HepG2 (cell line): Measurements from ENCODE around the gene BPHL. TPM values are rescaled to one million over a fixed set of nuclear protein-coding genes. Genes with fewer than 3 reads are reported as not detected.

Source experiments
- ELK4 ChIP-seq: sonication (generic); formaldehyde crosslinking; IDR thresholded peaks from 2 replicates; pipeline ENCODE4 v1.9.0; 2021; ENCODE audit warnings: missing genetic modification reagents, borderline replicate concordance
- HNF4A ChIP-seq: sonication (generic); formaldehyde crosslinking; IDR thresholded peaks from 2 replicates; pipeline ENCODE4 v1.4.0; 2020; ENCODE audit warnings: missing genetic modification reagents
- KIAA2018 ChIP-seq: sonication (generic); formaldehyde crosslinking; IDR thresholded peaks from 2 replicates; pipeline ENCODE4 v1.5.0; 2020; ENCODE audit warnings: mild to moderate bottlenecking, missing genetic modification reagents, borderline replicate concordance
- PITX1 ChIP-seq: sonication (generic); formaldehyde crosslinking; IDR thresholded peaks from 2 replicates; pipeline ENCODE4 v1.5.1; 2020; ENCODE audit warnings: mild to moderate bottlenecking, missing genetic modification reagents
- PRDM10 ChIP-seq: sonication (generic); formaldehyde crosslinking; IDR thresholded peaks from 2 replicates; pipeline ENCODE4 v1.4.0; 2020; ENCODE audit warnings: low read depth, missing genetic modification reagents
- RCOR2 ChIP-seq: IDR thresholded peaks from 2 replicates; pipeline ENCODE4 v1.6.1; 2016; ENCODE audit warnings: missing biosample characterization, missing genetic modification reagents
- SIN3B ChIP-seq: fragments of 150-350 bp; IDR thresholded peaks from 2 replicates; pipeline ENCODE4 v1.6.1; 2014; ENCODE audit warnings: low read length
- SMAD1 ChIP-seq: sonication (generic); formaldehyde crosslinking; IDR thresholded peaks from 2 replicates; pipeline ENCODE4 v1.4.0; 2020; ENCODE audit warnings: missing genetic modification reagents, low read depth, mild to moderate bottlenecking, borderline replicate concordance
- ZBTB20 ChIP-seq: sonication (generic); formaldehyde crosslinking; IDR thresholded peaks from 2 replicates; pipeline ENCODE4 v1.8.1; 2023; ENCODE audit warnings: missing genetic modification reagents, low read depth, mild to moderate bottlenecking, borderline replicate concordance
- ZBTB39 ChIP-seq: sonication (generic); formaldehyde crosslinking; IDR thresholded peaks from 2 replicates; pipeline ENCODE4 v1.5.0; 2020; ENCODE audit warnings: missing genetic modification reagents
- ZNF317 ChIP-seq: sonication (generic); formaldehyde crosslinking; IDR thresholded peaks from 2 replicates; pipeline ENCODE4 v1.5.0; 2020; ENCODE audit warnings: mild to moderate bottlenecking, missing genetic modification reagents
- polyA plus RNA-seq, 8 experiments: library from polyadenylated mRNA; depleted of rRNA in 3 of 8; stranded (reverse) in 7 of 8; unstranded in 1 of 8; fragments of >200 nt; fragmentation: Illumina TruSeq in 4 of 8; extraction: Trizol in 4 of 8; gene quantifications; 2 replicates each; pipeline versions ENCODE4 v1.2.1 to v1.2.3, GENCODE V29; 2011 to 2016; ENCODE audit warnings: low read depth in 4 of 8, missing spikeins in 1 of 8, mixed read lengths in 1 of 8; ENCODE audit not compliant: insufficient read depth in 1 of 8
- total RNA-seq, 5 experiments: library from RNA; depleted of rRNA; stranded (reverse); fragments of >200 nt; fragmentation: Illumina TruSeq; extraction: Trizol; gene quantifications; 2 replicates each; pipeline ENCODE4 v1.2.3, GENCODE V29; 2016; ENCODE audit warnings: low read depth in 1 of 5

Gene BPHL
- total and polyA plus RNA-seq, 2 of the 13 experiments (the other 11 are each of a cell fraction or from before 2014, with no cell fraction given): 37.8 to 39.5 TPM

DNA sequence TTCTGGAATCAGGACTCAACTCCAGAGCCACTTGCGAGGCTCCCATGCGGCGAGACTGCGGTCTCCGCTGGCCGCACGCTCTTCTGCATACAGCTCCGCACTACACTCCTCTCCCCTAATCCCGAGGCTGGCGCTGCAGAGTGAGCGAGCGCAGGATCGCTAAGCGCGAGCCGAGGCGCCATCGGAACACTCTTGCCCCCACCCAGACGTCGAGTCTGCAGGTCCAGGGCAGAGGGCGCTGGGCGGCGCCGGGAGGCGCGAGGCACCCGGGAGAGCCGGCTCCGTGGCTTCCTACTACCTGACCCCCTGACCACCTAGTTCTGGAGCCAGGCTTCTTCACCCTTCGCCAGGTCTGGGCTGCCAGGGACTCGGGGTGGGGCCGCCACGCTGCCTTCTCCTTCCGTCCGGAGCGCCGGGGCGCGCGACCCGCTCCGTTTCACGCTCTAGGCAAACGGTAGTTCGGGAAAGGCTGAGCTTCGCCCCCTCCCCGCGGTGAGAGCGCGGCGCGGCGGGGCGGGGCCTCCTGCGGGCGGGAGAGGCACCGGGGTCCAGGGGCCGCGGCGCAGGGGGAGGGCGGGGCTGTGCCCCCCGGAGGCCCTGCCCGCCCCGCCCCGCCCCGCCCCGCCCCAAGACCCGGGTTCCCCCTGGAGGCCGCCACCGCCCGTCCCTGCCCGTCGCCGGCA lies 44.2 kb downstream of the BPHL start (continued):
- no peak for TF ChIP-seq ZBTB39 (CRISPR knock-in tag)
- TF ChIP-seq SMAD1 (CRISPR knock-in tag): no peak; the same call in 1 of the 2 replicates
- TF ChIP-seq RCOR2: 0 out of 2 replicates have a peak, but pooled peaks have one; percentile 27
- peak; percentile 76 for TF ChIP-seq ZNF317 (CRISPR knock-in tag)
- TF ChIP-seq PITX1 (CRISPR knock-in tag): peak; percentile 88
- TF ChIP-seq PRDM10 (CRISPR knock-in tag): peak; percentile 28; the same call in 1 of the 2 replicates
- no peak for TF ChIP-seq ELK4 (CRISPR knock-in tag)
- 0 out of 2 replicates have a peak, but pooled peaks have one; percentile 78 for TF ChIP-seq ZBTB20 (CRISPR knock-in tag)
- TF ChIP-seq KIAA2018 (CRISPR knock-in tag): no peak; the same call in 1 of the 2 replicates
- no peak for TF ChIP-seq SIN3B
- peak; percentile 70 for TF ChIP-seq HNF4A
